Stimulated activated CD8-positive, alpha-beta memory T cell treated with anti-CD3 and anti-CD28 coated beads, Interleukin-7, amount 100 ng/mL, for 4 hours (primary cell): ENCODE measurements around the gene TEKT3.

Experiments
- DNase-seq, 2 donors: peaks; one replicate each; pipeline ENCODE4 v3.0.0-alpha.2; 2020; ENCODE audit warnings: low read depth in 2 of 2

Gene TEKT3

GRCh38 chr17:15266325-15267125 lies 74.9 kb downstream of the TEKT3 start:
- no peak for DNase-seq

DNA sequence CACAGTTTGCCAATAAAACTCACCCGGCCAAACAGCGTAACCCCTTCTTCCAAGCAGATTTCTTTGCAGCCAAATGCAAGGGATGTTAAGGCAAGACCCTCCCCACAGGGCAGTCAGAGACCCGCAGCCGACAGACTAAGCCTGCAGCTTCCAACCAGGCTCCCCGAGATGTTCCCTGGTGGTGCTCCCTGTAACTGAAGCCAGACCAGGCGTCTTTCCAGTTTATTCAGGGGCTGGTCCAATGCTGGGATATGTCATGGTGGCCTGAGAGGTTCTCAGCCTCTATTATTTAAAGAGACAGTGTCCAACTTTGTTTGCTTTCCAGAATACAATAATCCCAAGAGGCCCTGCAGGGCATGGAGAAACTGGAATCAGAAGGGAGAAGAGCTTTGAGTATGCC lies 76.3 kb downstream of the TEKT3 start, which contains the start of gene PMP22:
PMP22 (minus strand) TSS at position 196 of the 400 bp plus-strand sequence. CDS start 4,599 bp downstream, outside the sequence.
- DNase-seq: no peak

DNA sequence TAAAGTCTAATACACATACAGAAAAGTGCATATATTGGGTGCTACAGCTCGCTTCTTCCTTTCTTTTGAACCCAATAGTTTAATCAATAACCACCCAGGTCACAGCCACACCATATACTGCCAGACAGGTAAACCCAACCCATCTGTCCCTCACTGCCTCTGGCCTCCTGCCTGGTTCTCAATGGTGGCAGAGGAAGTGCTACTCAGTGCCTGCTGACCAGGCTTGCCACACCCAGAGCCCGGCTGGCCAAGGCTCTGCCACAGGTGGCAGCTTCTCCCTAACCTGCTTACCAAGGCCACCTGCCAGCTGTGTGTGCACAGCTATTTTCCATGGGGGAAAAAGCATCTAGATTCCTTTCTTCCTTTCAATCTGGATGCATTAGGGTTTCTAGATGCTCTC lies 76.9 kb downstream of the TEKT3 start:
- no peak for DNase-seq

GRCh38 chr17:15263680-15264079 lies 77.7 kb downstream of the TEKT3 start:
- no peak for DNase-seq

DNA sequence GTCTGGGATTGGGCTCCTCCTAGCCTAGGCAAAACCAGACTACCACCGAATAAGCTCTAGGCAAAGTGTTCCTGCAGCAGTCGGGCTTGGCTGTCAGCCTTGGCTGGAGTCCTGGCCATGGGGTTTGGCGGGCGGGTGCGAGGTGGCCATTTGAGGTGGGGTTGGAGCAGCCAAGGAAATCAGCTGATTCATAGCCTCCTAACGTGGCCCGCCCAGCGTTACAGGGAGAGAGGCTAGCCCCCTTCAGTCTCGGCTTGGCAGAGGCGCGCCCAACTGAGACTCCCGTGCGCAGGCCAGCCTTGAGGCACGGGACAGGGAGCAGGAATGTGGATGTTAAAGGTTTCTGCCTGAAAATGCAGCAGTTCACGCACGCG lies 78.2 kb downstream of the TEKT3 start:
- no peak for DNase-seq

GRCh38 chr17:15262291-15263205 lies 78.8 kb downstream of the TEKT3 start:
- DNase-seq: no peak

- no peak for DNase-seq
Measured at GRCh38 chr17:15261802-15262290, 79.6 kb downstream of the TEKT3 start.

GRCh38 chr17:15261258-15261801 lies 80.1 kb downstream of the TEKT3 start:
- no peak for DNase-seq

DNA sequence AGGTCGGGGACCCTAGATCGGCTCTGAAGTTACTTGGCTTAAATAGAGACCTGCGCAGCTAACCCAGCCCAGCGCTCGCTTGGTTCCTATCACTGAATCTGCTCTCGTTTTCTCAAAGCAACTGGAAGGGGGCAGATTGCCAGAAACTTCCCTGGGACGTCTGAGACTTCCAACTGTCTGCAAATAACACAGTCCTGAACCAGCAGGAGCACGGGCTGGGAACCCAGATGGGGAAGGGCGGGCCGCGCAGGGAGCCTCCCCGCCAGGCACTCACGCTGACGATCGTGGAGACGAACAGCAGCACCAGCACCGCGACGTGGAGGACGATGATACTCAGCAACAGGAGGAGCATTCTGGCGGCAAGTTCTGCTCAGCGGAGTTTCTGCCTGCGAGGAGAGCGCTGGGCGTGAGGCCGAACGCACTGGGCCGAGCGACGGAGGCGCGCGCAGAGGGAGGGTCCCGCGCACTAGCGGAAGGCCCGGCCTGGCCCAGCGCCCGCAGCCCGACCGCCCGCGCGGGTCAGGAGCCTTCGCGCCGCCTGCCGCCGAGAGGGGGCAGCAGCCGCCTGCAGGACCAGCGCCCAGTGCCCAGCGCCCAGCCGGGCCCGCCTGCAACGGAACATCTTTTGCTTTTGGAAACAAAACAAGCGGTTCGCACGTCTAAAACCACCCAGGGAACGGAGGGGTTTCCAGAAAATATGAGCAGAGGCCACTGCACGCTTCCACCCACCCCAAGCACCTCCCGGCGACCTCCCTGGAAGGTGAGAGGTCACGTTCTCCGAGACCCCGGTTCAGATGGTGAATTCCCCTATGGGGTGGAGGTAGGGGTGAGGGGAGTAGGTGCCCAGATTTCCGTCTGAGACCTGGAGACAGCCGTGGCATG lies 80.8 kb downstream of the TEKT3 start:
- peak in 1 of 2 donors; percentile 29 for DNase-seq

- DNase-seq: no peak
Measured at GRCh38 chr17:15257796-15258512, 83.4 kb downstream of the TEKT3 start.

DNA sequence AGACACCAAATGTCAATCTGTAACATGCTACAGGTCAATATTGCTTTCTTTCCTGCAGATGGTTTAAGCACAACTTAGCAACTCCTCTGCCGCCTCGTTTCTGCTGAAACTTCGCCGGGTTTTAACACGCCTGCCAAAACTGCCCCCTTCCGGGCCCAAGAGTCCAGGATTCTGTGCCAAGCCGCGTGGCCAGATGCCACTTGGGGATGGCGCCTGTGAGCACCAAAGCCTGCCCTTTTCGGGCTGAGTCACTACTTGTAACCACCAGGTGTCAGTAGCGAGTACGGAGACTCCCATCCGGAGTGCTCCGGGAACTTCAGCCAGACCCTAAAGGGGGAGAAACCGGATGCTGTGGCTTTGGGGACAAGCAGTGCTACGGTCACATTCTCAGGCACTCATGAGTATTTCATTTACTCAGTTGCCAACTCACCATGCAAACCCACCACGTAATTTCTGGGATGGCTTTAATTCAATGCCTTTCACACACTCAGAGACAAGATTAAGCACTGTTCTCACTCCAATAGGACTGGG lies 84.1 kb downstream of the TEKT3 start:
- DNase-seq: peak; percentile 10 to 20

GRCh38 chr17:15256689-15257088 lies 84.7 kb downstream of the TEKT3 start:
- no peak for DNase-seq

DNA sequence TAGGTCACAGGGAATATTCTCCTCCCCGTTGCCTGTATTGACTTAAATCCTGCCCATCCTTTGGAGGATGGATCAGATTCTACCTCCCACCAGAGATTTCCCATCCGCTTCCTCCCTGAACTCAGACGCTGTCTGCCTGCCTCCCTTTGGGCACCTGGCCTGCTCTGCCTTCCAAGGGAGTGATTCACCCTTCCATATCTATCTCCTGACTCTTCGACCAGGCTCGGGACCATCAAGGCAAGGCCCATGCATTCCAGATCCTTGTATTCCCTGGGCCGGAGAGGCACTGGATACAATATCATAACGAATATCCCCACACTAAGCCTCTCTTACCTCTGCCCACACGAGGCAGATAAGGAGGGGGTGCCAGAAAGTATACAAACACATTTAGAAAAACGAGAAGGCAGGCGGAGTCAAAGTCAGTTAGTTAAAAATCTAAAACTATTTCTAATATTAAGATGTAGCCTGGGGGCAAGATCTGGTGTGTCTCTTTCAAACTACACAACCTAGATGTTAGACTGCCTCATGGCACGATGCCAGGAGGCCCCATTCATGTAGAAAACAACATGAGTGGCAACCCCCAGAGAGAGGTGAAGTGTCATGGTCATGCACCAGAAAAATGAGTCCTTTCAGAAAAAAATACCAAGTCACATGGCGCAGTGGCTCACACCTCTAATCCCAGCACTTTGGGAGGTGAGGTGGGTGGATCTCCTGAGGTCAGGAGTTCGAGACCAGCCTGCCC lies 85.5 kb downstream of the TEKT3 start:
- no peak for DNase-seq
